Gastroesophageal sphincter (tissue), 4 donors: Measurements from ENCODE around the gene SKIC2. TPM values are rescaled to one million over a fixed set of nuclear protein-coding genes. Genes with fewer than 3 reads are reported as not detected.
"Not testable (repeated sequence)": the region's sequence is repeated elsewhere in the genome, so short reads cannot be mapped to it uniquely, and the experiment has no call there.

Source experiments
- ATAC-seq: fragments of 150-250 bp; one replicate; pipeline ENCODE4 v1.9.1; 2016; ENCODE audit warnings: mild to moderate bottlenecking, moderate library complexity
- H3K27ac ChIP-seq, 4 donors: fragments of 200-600 bp; sonication (generic) in 3 of 4; 1 replicate in 3 of 4; 2 replicates in 1 of 4; pipeline ENCODE4 v1.5.1; 2016 to 2019
- H3K27me3 ChIP-seq: fragments of 200-600 bp; sonication (generic); one replicate; pipeline ENCODE4 v1.5.1; 2019
- H3K36me3 ChIP-seq, 2 donors: fragments of 200-600 bp; sonication (generic); one replicate each; pipeline ENCODE4 v1.5.1; 2019; ENCODE audit warnings: control low read depth in 1 of 2
- H3K4me1 ChIP-seq, 3 donors: fragments of 200-600 bp; sonication (generic); 1 replicate in 2 of 3; 2 replicates in 1 of 3; pipeline ENCODE4 v1.5.1; 2016 to 2019; ENCODE audit warnings: control low read depth in 2 of 3
- H3K4me3 ChIP-seq, 2 donors: fragments of 200-600 bp; sonication (generic); one replicate each; pipeline ENCODE4 v1.5.1; 2019; ENCODE audit warnings: mild to moderate bottlenecking in 1 of 2, moderate library complexity in 1 of 2
- H3K9me3 ChIP-seq, 3 donors: fragments of 200-600 bp; sonication (generic); one replicate each; pipeline ENCODE4 v1.5.1; 2017 to 2019; ENCODE audit warnings: control low read depth in 2 of 3
- EP300 ChIP-seq: sonication (generic); formaldehyde crosslinking; IDR thresholded peaks from one replicate; pipeline ENCODE4 v1.6.1; 2017; ENCODE audit warnings: antibody characterized with exemption, mild to moderate bottlenecking
- POLR2A ChIP-seq, 2 donors: fragments of 450-650 bp; IDR thresholded peaks; one replicate each; pipeline ENCODE4 v1.6.1; 2017; ENCODE audit warnings: antibody characterized with exemption in 2 of 2, mild to moderate bottlenecking in 2 of 2, moderate library complexity in 1 of 2
- POLR2AphosphoS5 ChIP-seq: sonication (generic); formaldehyde crosslinking; IDR thresholded peaks from one replicate; pipeline ENCODE4 v1.6.1; 2017; ENCODE audit warnings: antibody characterized with exemption
- WGBS, 2 donors: methylation state at CpG; one replicate each; pipeline ENCODE4 v1.1.5; 2018; ENCODE audit warnings: low coverage in 1 of 2; 5-methylcytosine and 5-hydroxymethylcytosine counted together
- total RNA-seq, 4 donors: library from RNA; depleted of rRNA; stranded (reverse); fragments of >200 nt; gene quantifications; one replicate each; pipeline ENCODE4 v1.1.0, GENCODE V29; 2016
- TF ChIP-seq, protein P1 (sequence below), 4 experiments: fragments of 200-600 bp in 2 of 4; fragments of 450-650 bp in 2 of 4; sonication (generic) in 1 of 4; IDR thresholded peaks; one replicate each; pipeline ENCODE4 v1.5.1; 2017 to 2019; ENCODE audit warnings: antibody characterized with exemption in 4 of 4, mild to moderate bottlenecking in 2 of 4, moderate library complexity in 2 of 4

The SKIC2 gene
- total RNA-seq, 4 donors from 2014 or later = 18.8 to 52.5 (median 25.8) TPM

DNA sequence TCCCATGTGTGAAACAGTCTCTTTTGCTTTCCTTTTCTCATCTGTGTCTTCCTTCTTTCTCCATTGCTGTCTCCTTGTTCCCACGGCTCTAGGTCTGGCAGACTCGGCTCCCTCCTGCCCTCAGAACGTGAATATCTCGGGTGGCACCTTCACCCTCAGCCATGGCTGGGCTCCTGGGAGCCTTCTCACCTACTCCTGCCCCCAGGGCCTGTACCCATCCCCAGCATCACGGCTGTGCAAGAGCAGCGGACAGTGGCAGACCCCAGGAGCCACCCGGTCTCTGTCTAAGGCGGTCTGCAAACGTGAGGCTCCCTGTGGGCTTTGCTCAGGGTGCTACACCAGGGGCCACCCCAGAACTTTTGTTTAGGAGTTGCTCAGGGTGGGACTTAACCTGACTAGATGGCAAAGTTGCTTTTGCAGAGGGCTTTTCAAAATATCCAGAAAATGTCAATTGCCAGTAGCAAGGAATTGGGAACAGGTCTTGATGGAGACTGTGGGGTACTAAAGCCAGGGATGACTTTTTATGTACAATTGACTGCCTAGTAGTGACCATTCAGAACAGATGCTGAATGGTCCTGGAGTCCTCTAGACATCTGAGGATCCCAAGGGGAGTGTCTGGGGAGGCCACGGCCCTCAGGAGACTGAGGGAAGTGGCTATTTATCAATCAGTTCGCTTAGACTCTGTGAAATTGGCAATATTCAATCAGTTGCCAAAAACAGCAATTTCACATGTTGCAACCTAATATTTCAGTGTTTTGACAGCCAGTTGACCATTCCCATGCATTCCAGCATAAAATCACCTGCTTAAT, 30.9 kb upstream of the SKIC2 start:
- peak overlapping the region in 1 of 2 donors; percentile 29 for H3K4me3 ChIP-seq
- H3K27me3 ChIP-seq = peaks cover 23% of the 10 kb centered on the region
- no peaks in the 10 kb centered on the region for H3K36me3 ChIP-seq
- no peaks in the 10 kb centered on the region for H3K4me1 ChIP-seq
- no peak overlapping the region for H3K27ac ChIP-seq
- WGBS, 2 donors = 61 to 63% methylated on average over 4 to 6 of the region's 11 CpGs
- ATAC-seq = no peak
- H3K9me3 ChIP-seq = no peaks in the 10 kb centered on the region
- TF ChIP-seq EP300 = no peak

DNA sequence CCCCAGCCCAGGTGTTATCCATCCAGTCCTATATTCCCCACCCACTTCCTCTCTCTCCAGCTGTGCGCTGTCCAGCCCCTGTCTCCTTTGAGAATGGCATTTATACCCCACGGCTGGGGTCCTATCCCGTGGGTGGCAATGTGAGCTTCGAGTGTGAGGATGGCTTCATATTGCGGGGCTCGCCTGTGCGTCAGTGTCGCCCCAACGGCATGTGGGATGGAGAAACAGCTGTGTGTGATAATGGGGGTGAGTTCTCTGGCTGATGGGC, 30.4 kb upstream of the SKIC2 start:
- 27% methylated on average over 5 of the region's 9 CpGs; no CpG with 5 or more reads in 1 of the 2 donors for WGBS, 2 donors
- no peak for TF ChIP-seq POLR2A (IDR thresholded peaks at IDR 0.05)
- TF ChIP-seq EP300 = no peak
- no peak overlapping the region for H3K27ac ChIP-seq
- H3K4me1 ChIP-seq = no peaks in the 10 kb centered on the region
- H3K9me3 ChIP-seq = no peaks in the 10 kb centered on the region
- no peaks in the 10 kb centered on the region for H3K36me3 ChIP-seq
- H3K4me3 ChIP-seq = no peak overlapping the region
- H3K27me3 ChIP-seq = peaks cover 23% of the 10 kb centered on the region
- ATAC-seq = no peak

DNA sequence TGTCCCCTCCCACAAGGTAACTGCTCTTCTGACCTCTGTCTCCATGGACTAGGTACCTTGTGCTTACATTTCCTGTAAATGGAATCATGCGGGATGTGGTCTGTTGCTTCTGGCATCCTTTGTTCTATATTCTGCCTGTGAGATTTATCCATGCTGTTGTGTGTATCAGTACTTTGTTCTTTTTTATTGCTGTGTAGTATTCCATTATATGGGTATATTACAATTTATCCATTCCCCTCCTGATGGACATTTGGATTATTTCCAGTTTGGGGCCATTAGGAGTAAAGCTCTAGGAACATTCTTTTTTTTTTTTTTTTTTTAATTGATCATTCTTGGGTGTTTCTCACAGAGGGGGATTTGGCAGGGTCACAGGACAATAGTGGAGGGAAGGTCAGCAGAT, 28.0 kb upstream of the SKIC2 start:
- Histone ChIP-seq H3K9me3 (no peaks in the 10 kb centered on the region), H3K27ac (no peak overlapping the region), H3K36me3 (no peaks in the 10 kb centered on the region), H3K4me1 (no peaks in the 10 kb centered on the region), H3K4me3 (no peak overlapping the region), H3K27me3 (peaks cover 23% of the 10 kb centered on the region)
- WGBS, 2 donors = 92 to 100% methylated on average over 1 of the region's 1 CpG
- no peak for ATAC-seq
- no peak for TF ChIP-seq POLR2AphosphoS5
- TF ChIP-seq POLR2A (IDR thresholded peaks at IDR 0.05) = no peak
- TF ChIP-seq, protein P1, sequence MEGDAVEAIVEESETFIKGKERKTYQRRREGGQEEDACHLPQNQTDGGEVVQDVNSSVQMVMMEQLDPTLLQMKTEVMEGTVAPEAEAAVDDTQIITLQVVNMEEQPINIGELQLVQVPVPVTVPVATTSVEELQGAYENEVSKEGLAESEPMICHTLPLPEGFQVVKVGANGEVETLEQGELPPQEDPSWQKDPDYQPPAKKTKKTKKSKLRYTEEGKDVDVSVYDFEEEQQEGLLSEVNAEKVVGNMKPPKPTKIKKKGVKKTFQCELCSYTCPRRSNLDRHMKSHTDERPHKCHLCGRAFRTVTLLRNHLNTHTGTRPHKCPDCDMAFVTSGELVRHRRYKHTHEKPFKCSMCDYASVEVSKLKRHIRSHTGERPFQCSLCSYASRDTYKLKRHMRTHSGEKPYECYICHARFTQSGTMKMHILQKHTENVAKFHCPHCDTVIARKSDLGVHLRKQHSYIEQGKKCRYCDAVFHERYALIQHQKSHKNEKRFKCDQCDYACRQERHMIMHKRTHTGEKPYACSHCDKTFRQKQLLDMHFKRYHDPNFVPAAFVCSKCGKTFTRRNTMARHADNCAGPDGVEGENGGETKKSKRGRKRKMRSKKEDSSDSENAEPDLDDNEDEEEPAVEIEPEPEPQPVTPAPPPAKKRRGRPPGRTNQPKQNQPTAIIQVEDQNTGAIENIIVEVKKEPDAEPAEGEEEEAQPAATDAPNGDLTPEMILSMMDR (IDR thresholded peaks at IDR 0.05) = no peak
- no peak for TF ChIP-seq EP300

DNA sequence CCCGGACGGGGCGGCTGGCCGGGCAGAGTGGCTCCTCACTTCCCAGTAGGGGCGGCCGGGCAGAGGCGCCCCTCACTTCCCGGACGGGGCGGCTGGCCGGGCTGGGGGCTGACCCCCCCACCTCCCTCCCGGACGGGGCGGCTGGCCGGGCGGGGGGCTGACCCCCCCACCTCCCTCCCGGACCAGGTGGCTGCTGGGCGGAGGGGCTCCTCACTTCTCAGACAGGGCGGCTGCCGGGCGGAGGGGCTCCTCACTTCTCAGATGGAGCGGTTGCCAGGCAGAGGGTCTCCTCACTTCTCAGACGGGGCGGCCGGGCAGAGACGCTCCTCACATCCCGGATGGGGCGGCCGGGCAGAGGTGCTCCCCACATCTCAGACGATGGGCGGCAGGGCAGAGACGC, 26.8 kb upstream of the SKIC2 start:
- not testable (repeated sequence) for H3K27ac ChIP-seq, H3K4me3 ChIP-seq, ATAC-seq, H3K36me3 ChIP-seq, H3K9me3 ChIP-seq, H3K4me1 ChIP-seq
- no CpG with 5 or more reads among the region's 32 CpGs for WGBS, 2 donors
- H3K27me3 ChIP-seq = peaks cover 23% of the 10 kb centered on the region

DNA sequence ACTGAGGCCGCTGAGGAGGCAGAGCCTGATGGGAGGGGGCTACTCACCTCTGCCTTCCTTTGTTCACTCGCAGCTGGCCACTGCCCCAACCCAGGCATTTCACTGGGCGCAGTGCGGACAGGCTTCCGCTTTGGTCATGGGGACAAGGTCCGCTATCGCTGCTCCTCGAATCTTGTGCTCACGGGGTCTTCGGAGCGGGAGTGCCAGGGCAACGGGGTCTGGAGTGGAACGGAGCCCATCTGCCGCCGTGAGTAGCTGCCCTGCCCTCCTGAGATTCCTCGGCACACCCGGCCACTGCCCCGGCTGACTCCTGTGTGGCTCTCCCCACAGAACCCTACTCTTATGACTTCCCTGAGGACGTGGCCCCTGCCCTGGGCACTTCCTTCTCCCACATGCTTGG, 25.4 kb upstream of the SKIC2 start:
- H3K27me3 ChIP-seq = peaks cover 18% of the 10 kb centered on the region
- no peaks in the 10 kb centered on the region for H3K9me3 ChIP-seq
- H3K27ac ChIP-seq = no peak overlapping the region
- TF ChIP-seq EP300 = no peak
- TF ChIP-seq, protein P1 (IDR thresholded peaks at IDR 0.05) = no peak
- no peaks in the 10 kb centered on the region for H3K4me1 ChIP-seq
- H3K36me3 ChIP-seq = no peaks in the 10 kb centered on the region
- ATAC-seq = no peak
- no peak overlapping the region for H3K4me3 ChIP-seq
- 89 to 90% methylated on average over 3 to 13 of the region's 19 CpGs for whole genome bisulfite sequencing, 2 donors

DNA sequence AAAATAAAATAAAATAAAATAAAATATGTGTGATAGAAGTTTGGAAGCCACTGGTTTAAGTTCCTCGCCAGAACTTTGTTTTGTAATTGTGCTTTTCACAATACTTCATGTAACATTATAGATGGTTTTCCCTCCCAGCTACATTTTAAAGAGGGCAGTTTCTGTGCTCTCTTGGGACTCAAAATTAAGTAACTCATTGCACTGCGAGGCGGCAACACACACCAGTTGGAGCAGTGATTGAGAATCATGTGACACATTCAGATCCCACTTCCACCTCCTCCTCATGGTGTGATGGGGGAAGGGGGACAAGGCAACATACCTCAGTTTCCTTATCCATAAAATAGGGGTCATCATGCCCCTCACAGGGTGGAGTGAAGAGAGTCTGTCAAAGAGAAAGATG, 24.0 kb upstream of the SKIC2 start:
- H3K4me1 ChIP-seq = no peaks in the 10 kb centered on the region
- no peak overlapping the region for H3K27ac ChIP-seq
- peaks cover 8% of the 10 kb centered on the region for H3K27me3 ChIP-seq
- TF ChIP-seq POLR2A (IDR thresholded peaks at IDR 0.05) (no peak), EP300 (no peak), POLR2AphosphoS5 (no peak)
- TF ChIP-seq, protein P1 (IDR thresholded peaks at IDR 0.05) = no peak
- 75 to 76% methylated on average over 3 of the region's 3 CpGs for WGBS, 2 donors
- ATAC-seq = no peak
- no peak overlapping the region for H3K4me3 ChIP-seq
- H3K9me3 ChIP-seq = no peaks in the 10 kb centered on the region
- no peaks in the 10 kb centered on the region for H3K36me3 ChIP-seq
